Measurements from ENCODE around the gene CDKN2AIPNL.
"Not testable (repeated sequence)": the region's sequence is repeated elsewhere in the genome, so short reads cannot be mapped to it uniquely, and the experiment has no call there.

The CDKN2AIPNL gene

DNA sequence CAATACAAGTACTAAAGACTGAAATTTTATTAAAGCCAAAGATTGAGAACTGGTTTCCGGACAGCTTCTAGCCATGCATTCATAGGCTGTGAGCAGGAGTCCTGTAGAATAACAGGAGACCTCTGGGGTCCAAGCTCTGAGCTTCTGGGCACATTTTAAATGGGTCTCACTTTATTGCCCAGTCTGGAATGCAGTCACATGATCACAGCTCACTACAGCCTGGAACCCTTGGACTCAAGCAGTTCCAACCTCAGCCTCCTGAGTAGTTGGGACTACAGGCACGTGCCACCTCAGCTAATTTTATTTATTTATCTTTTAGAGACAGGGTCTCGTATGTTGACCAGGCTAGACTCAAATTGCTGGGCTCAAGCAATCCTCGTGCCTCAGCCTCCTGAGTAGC lies 15.4 kb downstream of the CDKN2AIPNL start:
- TF ChIP-seq, protein P1, sequence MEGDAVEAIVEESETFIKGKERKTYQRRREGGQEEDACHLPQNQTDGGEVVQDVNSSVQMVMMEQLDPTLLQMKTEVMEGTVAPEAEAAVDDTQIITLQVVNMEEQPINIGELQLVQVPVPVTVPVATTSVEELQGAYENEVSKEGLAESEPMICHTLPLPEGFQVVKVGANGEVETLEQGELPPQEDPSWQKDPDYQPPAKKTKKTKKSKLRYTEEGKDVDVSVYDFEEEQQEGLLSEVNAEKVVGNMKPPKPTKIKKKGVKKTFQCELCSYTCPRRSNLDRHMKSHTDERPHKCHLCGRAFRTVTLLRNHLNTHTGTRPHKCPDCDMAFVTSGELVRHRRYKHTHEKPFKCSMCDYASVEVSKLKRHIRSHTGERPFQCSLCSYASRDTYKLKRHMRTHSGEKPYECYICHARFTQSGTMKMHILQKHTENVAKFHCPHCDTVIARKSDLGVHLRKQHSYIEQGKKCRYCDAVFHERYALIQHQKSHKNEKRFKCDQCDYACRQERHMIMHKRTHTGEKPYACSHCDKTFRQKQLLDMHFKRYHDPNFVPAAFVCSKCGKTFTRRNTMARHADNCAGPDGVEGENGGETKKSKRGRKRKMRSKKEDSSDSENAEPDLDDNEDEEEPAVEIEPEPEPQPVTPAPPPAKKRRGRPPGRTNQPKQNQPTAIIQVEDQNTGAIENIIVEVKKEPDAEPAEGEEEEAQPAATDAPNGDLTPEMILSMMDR (IDR thresholded peaks at IDR 0.05; ENCODE audit: borderline replicate concordance, control extremely low read depth, extremely low read depth, insufficient read depth, missing control alignments) = no peak
- in situ Hi-C loops (cut with MboI; ENCODE audit: low sequenced_read_pairs, unreplicated experiment) = no loop called here
- no peak for DNase-seq (ENCODE audit: low spot score)

DNA sequence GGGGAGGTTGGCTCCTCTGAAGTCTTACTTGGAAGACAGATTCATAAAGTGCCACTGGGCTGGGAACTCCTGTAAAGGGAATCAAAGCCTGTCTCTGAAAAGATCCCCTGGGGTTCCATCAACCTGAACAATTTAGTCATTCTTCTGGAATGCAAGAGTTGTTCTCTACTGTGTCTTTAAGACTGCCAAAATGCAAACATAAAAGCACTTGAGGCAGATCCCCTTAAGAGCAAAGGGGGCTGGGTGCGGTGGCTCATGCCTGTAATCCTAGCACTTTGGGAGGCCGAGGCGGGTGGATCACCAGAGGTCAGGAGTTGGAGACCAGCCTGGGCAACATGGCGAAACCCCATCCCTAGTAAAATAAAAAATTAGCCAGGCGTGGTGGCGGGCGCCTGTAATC lies 16.7 kb downstream of the CDKN2AIPNL start:
- in situ Hi-C loops (cut with MboI; ENCODE audit: low sequenced_read_pairs, unreplicated experiment) = no loop called here
- no peak for DNase-seq (ENCODE audit: low spot score)
- TF ChIP-seq, protein P1 (IDR thresholded peaks at IDR 0.05; ENCODE audit: borderline replicate concordance, control extremely low read depth, extremely low read depth, insufficient read depth, missing control alignments) = no peak

DNA sequence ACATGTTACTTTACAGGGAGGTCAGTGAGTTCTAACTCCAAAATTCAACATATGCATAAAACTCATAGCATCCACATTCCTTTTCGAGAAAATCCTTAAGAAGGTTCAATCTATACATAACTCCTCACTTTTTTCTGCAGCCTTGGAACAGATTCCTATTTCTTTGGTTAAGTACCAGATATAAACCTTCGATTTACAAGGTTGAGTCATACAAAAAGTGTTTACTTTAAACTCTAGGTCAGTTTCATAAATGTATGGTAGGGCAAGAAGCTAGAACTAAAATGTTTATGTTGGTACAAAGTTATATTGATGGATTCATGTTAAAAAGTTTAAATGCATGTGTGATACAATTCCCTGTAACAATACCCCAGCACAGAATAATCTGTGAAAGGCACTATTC lies 19.4 kb downstream of the CDKN2AIPNL start:
- TF ChIP-seq, protein P1 (IDR thresholded peaks at IDR 0.05; ENCODE audit: borderline replicate concordance, control extremely low read depth, extremely low read depth, insufficient read depth, missing control alignments) = no peak
- in situ Hi-C loops (cut with MboI; ENCODE audit: low sequenced_read_pairs, unreplicated experiment) = no loop called here
- no peak for DNase-seq (ENCODE audit: low spot score)

DNA sequence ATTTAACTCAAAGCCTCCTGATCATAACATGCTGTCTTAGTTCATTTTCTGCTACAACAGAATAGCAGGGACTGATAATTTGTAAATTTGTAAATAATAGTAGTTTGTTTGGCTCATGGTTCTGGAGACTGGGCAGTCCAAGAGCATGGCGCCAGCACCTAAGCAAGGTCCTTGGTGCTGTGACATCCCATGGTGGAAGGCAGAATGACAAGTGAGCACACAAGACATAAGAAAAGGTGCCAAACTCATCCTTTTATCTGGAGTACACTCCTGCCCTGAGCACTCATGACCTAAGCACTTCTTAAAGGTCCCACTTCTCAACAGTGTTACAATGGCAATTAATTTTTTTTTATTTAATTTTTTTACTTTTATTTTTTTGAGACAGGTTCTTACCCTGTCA lies 24.2 kb downstream of the CDKN2AIPNL start:
- in situ Hi-C loops (cut with MboI; ENCODE audit: low sequenced_read_pairs, unreplicated experiment) = no loop called here
- TF ChIP-seq, protein P1 (IDR thresholded peaks at IDR 0.05; ENCODE audit: borderline replicate concordance, control extremely low read depth, extremely low read depth, insufficient read depth, missing control alignments) = no peak
- DNase-seq (ENCODE audit: low spot score) = no peak

DNA sequence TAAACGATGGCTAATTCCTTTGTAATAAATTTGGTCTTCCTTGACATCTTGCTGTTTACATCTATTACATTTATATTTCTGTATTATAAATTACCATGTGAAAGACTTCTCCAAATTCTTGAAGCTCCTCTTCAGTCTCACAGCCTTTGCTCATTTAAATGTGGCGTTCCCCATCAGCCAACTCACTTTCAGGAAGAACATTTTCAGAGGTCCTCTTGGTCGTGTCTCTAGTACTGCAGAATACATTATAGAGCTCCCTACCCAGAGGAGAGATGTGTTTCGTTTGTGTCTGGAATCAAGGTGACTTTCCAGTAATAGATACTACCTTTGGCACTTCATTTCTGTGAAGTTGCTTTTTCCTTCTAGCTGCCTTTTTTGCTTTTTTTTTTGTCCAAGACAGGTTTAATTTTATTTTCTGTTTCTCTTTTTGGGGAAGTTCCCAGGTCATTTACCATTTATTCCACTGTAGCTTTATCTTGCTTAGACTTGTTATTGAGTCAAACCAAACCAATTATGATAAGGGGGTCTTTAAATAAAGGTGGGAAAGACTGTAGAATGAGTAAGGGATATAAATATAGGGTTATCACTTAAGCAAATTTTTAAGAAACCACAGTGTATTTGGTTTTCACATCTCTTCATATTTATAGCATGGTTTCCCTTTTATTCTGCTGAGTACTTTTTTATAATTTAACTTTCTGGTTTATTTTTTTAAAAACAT lies 27.5 kb downstream of the CDKN2AIPNL start:
- TF ChIP-seq, protein P1 (IDR thresholded peaks at IDR 0.05; ENCODE audit: borderline replicate concordance, control extremely low read depth, extremely low read depth, insufficient read depth, missing control alignments) = no peak
- peak; percentile 41 for DNase-seq (ENCODE audit: low spot score)
- in situ Hi-C loops (cut with MboI; ENCODE audit: low sequenced_read_pairs, unreplicated experiment) = no loop called here

DNA sequence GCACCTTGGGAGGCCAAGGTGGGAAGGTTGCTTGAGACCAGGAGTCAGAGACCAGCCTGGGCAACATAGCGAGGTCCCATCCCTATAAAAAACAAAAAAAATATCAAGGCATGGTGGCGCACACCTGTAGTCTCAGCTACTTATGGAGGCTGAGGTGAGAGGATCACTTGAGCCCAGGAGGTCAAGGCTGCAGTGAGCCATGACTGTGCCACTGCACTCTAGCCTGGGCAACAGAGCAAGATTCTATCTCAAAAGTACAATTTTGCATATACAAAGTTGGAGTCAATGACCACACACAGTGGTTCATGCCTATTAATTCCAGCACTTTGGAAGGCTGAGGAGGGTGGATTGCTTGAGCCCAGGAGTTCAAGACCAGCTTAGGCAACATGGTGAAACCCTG lies 29.5 kb downstream of the CDKN2AIPNL start:
- in situ Hi-C loops (cut with MboI; ENCODE audit: low sequenced_read_pairs, unreplicated experiment); DNase-seq (ENCODE audit: low spot score): not testable (repeated sequence)

DNA sequence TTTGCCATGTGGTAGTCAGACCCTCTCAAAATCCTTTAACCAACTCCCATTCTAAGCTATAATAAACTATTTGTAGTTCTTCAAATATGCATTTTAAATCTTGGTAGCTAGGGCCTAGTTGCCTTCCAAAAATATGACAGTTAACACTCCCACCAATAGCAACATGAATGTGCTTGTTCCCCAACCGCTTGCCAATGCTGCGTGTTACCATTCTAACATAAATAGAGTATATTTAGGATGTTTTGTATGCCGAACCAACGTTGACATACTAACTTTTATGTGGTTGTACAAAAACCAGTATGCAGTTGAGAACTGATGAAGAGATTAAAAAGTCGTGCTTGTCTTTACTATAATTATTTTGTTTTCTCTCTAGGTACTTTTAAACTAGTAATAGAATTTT lies 31.3 kb downstream of the CDKN2AIPNL start:
- TF ChIP-seq, protein P1 (IDR thresholded peaks at IDR 0.05; ENCODE audit: borderline replicate concordance, control extremely low read depth, extremely low read depth, insufficient read depth, missing control alignments) = no peak
- in situ Hi-C loops (cut with MboI; ENCODE audit: low sequenced_read_pairs, unreplicated experiment) = no loop called here
- DNase-seq (ENCODE audit: low spot score) = no peak

Data from GM13976 (cell line).